HuH-7 (cell line): Measurements from ENCODE around the gene KIF27.
A peak's percentile ranks its signal among the peaks of the same experiment; 100 is the strongest.
"Not testable (repeated sequence)": the region's sequence is repeated elsewhere in the genome, so short reads cannot be mapped to it uniquely, and the experiment has no call there.

ENCODE experiments used
- DNase-seq: peaks from one replicate; pipeline ENCODE4 v3.0.0; 2011; ENCODE audit warnings: low spot score

The KIF27 gene

GRCh38 chr9:83920927-83921707 is at the start of gene KIF27:
KIF27 (minus strand) TSS chr9:83921432; CDS start chr9:83915591, 5,841 bp downstream.
- peak; percentile 83 for DNase-seq

GRCh38 chr9:83969602-83970001 is 48.4 kb upstream of the KIF27 start:
- no peak for DNase-seq

GRCh38 chr9:83967073-83967472 is 45.8 kb upstream of the KIF27 start:
- no peak for DNase-seq

GRCh38 chr9:83966209-83966582 is 45.0 kb upstream of the KIF27 start:
- DNase-seq = no peak

- no peak for DNase-seq
Measured at GRCh38 chr9:83965350-83966208, 44.3 kb upstream of the KIF27 start.

- DNase-seq = no peak
Measured at GRCh38 chr9:83964973-83965349, 43.7 kb upstream of the KIF27 start.

GRCh38 chr9:83962165-83962564 is 40.9 kb upstream of the KIF27 start:
- DNase-seq = no peak

GRCh38 chr9:83960991-83961390 is 39.8 kb upstream of the KIF27 start:
- DNase-seq = no peak

GRCh38 chr9:83959061-83959460 is 37.8 kb upstream of the KIF27 start:
- DNase-seq = no peak

GRCh38 chr9:83957248-83957513 is 35.9 kb upstream of the KIF27 start:
- no peak for DNase-seq

GRCh38 chr9:83956436-83957247 is 35.4 kb upstream of the KIF27 start:
- DNase-seq = peak; percentile 85

GRCh38 chr9:83956086-83956435 is 34.8 kb upstream of the KIF27 start:
- no peak for DNase-seq

GRCh38 chr9:83948096-83948495 is 26.9 kb upstream of the KIF27 start:
- not testable (repeated sequence) for DNase-seq

GRCh38 chr9:83940590-83941303 is 19.5 kb upstream of the KIF27 start:
- DNase-seq = no peak

GRCh38 chr9:83937861-83938455 is 16.7 kb upstream of the KIF27 start:
- peak; percentile 54 for DNase-seq

- no peak for DNase-seq
Measured at GRCh38 chr9:83936523-83936922, 15.3 kb upstream of the KIF27 start.

GRCh38 chr9:83935276-83935935 is 14.2 kb upstream of the KIF27 start:
- no peak for DNase-seq

GRCh38 chr9:83934569-83935275 is 13.5 kb upstream of the KIF27 start:
- no peak for DNase-seq

GRCh38 chr9:83933790-83934189 is 12.6 kb upstream of the KIF27 start:
- no peak for DNase-seq

GRCh38 chr9:83932851-83933250 is 11.6 kb upstream of the KIF27 start:
- DNase-seq = no peak

- DNase-seq = no peak
Measured at GRCh38 chr9:83932011-83932410, 10.8 kb upstream of the KIF27 start.
